Calu3 (cell line): ENCODE measurements around the gene POLR3B. TPM values are rescaled to one million over a fixed set of nuclear protein-coding genes. Genes with fewer than 3 reads are reported as not detected.

Experiments
- BruUV-seq: library from RNA; stranded (reverse); fragments of 400-500 nt; replicated peaks from 2 replicates; lab custom pipeline; 2021; lab: Mats Ljungman, UMichigan
- CTCF ChIA-PET: fragments of 300-600 bp; sonication (Branson Sonifier 250); formaldehyde crosslinking; loops from one replicate; lab custom pipeline; 2022; ENCODE audit warnings: antibody characterized with exemption; lab: Charles Lee
- DNase-seq: peaks from one replicate; pipeline ENCODE4 v3.0.0; 2022
- H3K27ac Mint-ChIP-seq: one replicate; pipeline ENCODE4 v1.8.0; 2022; ENCODE audit warnings: mixed read lengths; ENCODE audit not compliant: unreplicated experiment
- H3K27me3 Mint-ChIP-seq: one replicate; pipeline ENCODE4 v1.8.0; 2022; ENCODE audit warnings: mixed read lengths; ENCODE audit not compliant: unreplicated experiment
- H3K36me3 Mint-ChIP-seq: one replicate; pipeline ENCODE4 v1.8.0; 2022; ENCODE audit warnings: mild to moderate bottlenecking, moderate library complexity, mixed read lengths; ENCODE audit not compliant: insufficient read depth, unreplicated experiment
- H3K4me1 Mint-ChIP-seq: one replicate; pipeline ENCODE4 v1.8.0; 2022; ENCODE audit warnings: mild to moderate bottlenecking, low read depth, mixed read lengths; ENCODE audit not compliant: unreplicated experiment
- H3K4me3 Mint-ChIP-seq: one replicate; pipeline ENCODE4 v1.8.0; 2022; ENCODE audit warnings: mild to moderate bottlenecking, low read depth, moderate library complexity, mixed read lengths; ENCODE audit not compliant: unreplicated experiment
- H3K9me3 Mint-ChIP-seq: one replicate; pipeline ENCODE4 v1.8.0; 2022; ENCODE audit warnings: low read depth, mixed read lengths; ENCODE audit not compliant: unreplicated experiment
- CTCF ChIP-seq: fragments of 200-600 bp; IDR thresholded peaks from one replicate; pipeline ENCODE4 v1.8.0; 2022; ENCODE audit warnings: antibody characterized with exemption; ENCODE audit not compliant: unreplicated experiment
- intact Hi-C: fragments of 100-400 bp; cut with micrococcal nuclease; formaldehyde crosslinking; loops from one replicate; pipeline ENCODE4 v1.10.0; 2022; ENCODE audit not compliant: unreplicated experiment
- total RNA-seq: library from RNA; stranded (reverse); gene quantifications from 2 replicates; pipeline ENCODE4 v1.2.3, GENCODE V29; 2022

POLR3B gene
- total RNA-seq, 1 experiment from 2014 or later: 13.6 TPM

- BruUV-seq: no TSS peak
- no peak for DNase-seq
- H3K27ac Mint-ChIP-seq: no peak overlapping the region
- intact Hi-C loops: no loop called here
- no peaks in the 10 kb centered on the region for H3K27me3 Mint-ChIP-seq
- H3K4me1 Mint-ChIP-seq: no peaks in the 10 kb centered on the region
- H3K9me3 Mint-ChIP-seq: no peaks in the 10 kb centered on the region
- TF ChIP-seq CTCF: no peak
- no peaks in the 10 kb centered on the region for H3K36me3 Mint-ChIP-seq
- CTCF ChIA-PET: no interaction called here
- H3K4me3 Mint-ChIP-seq: no peak overlapping the region
These were observed 25.0 kb upstream of the POLR3B start for GRCh38 chr12:106332536-106332935.

- CTCF ChIA-PET: no interaction called here
- no TSS peak for BruUV-seq
- no peak for DNase-seq
These were observed 24.5 kb upstream of the POLR3B start for GRCh38 chr12:106333010-106333409.

GRCh38 chr12:106333756-106334155 lies 23.8 kb upstream of the POLR3B start:
- BruUV-seq: no TSS peak
- Mint-ChIP-seq H3K4me3 (no peak overlapping the region), H3K9me3 (no peaks in the 10 kb centered on the region), H3K27ac (no peak overlapping the region), H3K36me3 (no peaks in the 10 kb centered on the region), H3K27me3 (no peaks in the 10 kb centered on the region), H3K4me1 (no peaks in the 10 kb centered on the region)
- DNase-seq: no peak
- intact Hi-C loops: no loop called here
- CTCF ChIA-PET: interaction anchor here (0.5 kb wide), 1 partner anchor 14 kb away, joined by 3 read pairs; no protein-coding TSS in a partner anchor
- no peak for TF ChIP-seq CTCF

More at GRCh38 chr12:106333010-106333409, 24.5 kb upstream of the POLR3B start:
- TF ChIP-seq CTCF: no peak
- Mint-ChIP-seq H3K9me3 (no peaks in the 10 kb centered on the region), H3K27me3 (no peaks in the 10 kb centered on the region), H3K27ac (no peak overlapping the region), H3K4me3 (no peak overlapping the region), H3K36me3 (no peaks in the 10 kb centered on the region), H3K4me1 (no peaks in the 10 kb centered on the region)
- intact Hi-C loops: no loop called here

GRCh38 chr12:106341086-106341877 lies 16.3 kb upstream of the POLR3B start:
- intact Hi-C loops: no loop called here

More at GRCh38 chr12:106341086-106341877, 16.3 kb upstream of the POLR3B start:
- H3K36me3 Mint-ChIP-seq: peaks cover 5% of the 10 kb centered on the region
- no peak for DNase-seq
- no peak for TF ChIP-seq CTCF
- no peak overlapping the region for H3K4me3 Mint-ChIP-seq
- no peaks in the 10 kb centered on the region for H3K27me3 Mint-ChIP-seq
- CTCF ChIA-PET: interaction anchor here (1.7 kb wide), 1 partner anchor 45 kb away, joined by 3 read pairs; no protein-coding TSS in a partner anchor
- peaks cover 19% of the 10 kb centered on the region for H3K4me1 Mint-ChIP-seq
- H3K9me3 Mint-ChIP-seq: no peaks in the 10 kb centered on the region
- no peak overlapping the region for H3K27ac Mint-ChIP-seq
- no TSS peak for BruUV-seq
